ENCODE data around the gene SLC6A13. TPM values are rescaled to one million over a fixed set of nuclear protein-coding genes. Genes with fewer than 3 reads are reported as not detected.

The SLC6A13 gene
- total and polyA plus RNA-seq, 4 donors: 0.23 to 12.0 (median 7.5) TPM

GRCh38 chr12:272942-273341 lies 10.3 kb upstream of the SLC6A13 start:
- Histone ChIP-seq H3K36me3 (ENCODE audit: control insufficient read depth in 4 of 4, insufficient read depth in 3 of 4, low read depth in 1 of 4, low read length in 3 of 4) (no peaks in the 10 kb centered on the region), H3K4me3 (ENCODE audit: low read depth in 1 of 3, low read length in 3 of 3) (no peak overlapping the region), H3K27ac (ENCODE audit: low read depth in 1 of 2, low read length in 2 of 2) (no peak overlapping the region), H3K9ac (ENCODE audit: low read depth in 1 of 2, low read length in 2 of 2) (no peak overlapping the region), H3K9me3 (ENCODE audit: control insufficient read depth in 4 of 4, low read length in 3 of 4) (no peaks in the 10 kb centered on the region), H3K4me1 (ENCODE audit: control insufficient read depth in 4 of 4, insufficient read depth in 4 of 4, low read length in 3 of 4) (peaks cover 0 to 11% (median 2%) of the 10 kb centered on the region in 4 donors), H3K27me3 (ENCODE audit: control insufficient read depth in 4 of 4, insufficient read depth in 4 of 4, low read length in 3 of 4) (no peaks in the 10 kb centered on the region)
- 96% methylated on average over 6 of the region's 6 CpGs for WGBS
- TF ChIP-seq FOXA1 (IDR thresholded peaks at IDR 0.05) (no peak), JUND (IDR thresholded peaks at IDR 0.05) (no peak), SP1 (IDR thresholded peaks at IDR 0.05) (no peak)
- DNase-seq (ENCODE audit: low spot score): no peak

GRCh38 chr12:271161-271560 lies 8.5 kb upstream of the SLC6A13 start:
- TF ChIP-seq FOXA1 (IDR thresholded peaks at IDR 0.05): no peak
- peak; percentile 31 to 43 for TF ChIP-seq HNF4A (conservative IDR thresholded peaks at IDR 0.05)
- TF ChIP-seq RXRA (IDR thresholded peaks at IDR 0.05): no peak
- TF ChIP-seq MAX (IDR thresholded peaks at IDR 0.05): no peak
- no peak for TF ChIP-seq REST (IDR thresholded peaks at IDR 0.05)
- no peak for TF ChIP-seq SP1 (IDR thresholded peaks at IDR 0.05)
- TF ChIP-seq NR2F2 (IDR thresholded peaks at IDR 0.05): no peak
- DNase-seq (ENCODE audit: low spot score): no peak
- no peaks in the 10 kb centered on the region for H3K27me3 ChIP-seq (ENCODE audit: control insufficient read depth in 4 of 4, insufficient read depth in 4 of 4, low read length in 3 of 4)
- peaks cover 0 to 11% (median 2%) of the 10 kb centered on the region in 4 donors for H3K4me1 ChIP-seq (ENCODE audit: control insufficient read depth in 4 of 4, insufficient read depth in 4 of 4, low read length in 3 of 4)
- WGBS: 73% methylated on average over 4 of the region's 4 CpGs
- no peak overlapping the region for H3K9ac ChIP-seq (ENCODE audit: low read depth in 1 of 2, low read length in 2 of 2)
- H3K27ac ChIP-seq (ENCODE audit: low read depth in 1 of 2, low read length in 2 of 2): no peak overlapping the region
- no peaks in the 10 kb centered on the region for H3K9me3 ChIP-seq (ENCODE audit: control insufficient read depth in 4 of 4, low read length in 3 of 4)
- no peaks in the 10 kb centered on the region for H3K36me3 ChIP-seq (ENCODE audit: control insufficient read depth in 4 of 4, insufficient read depth in 3 of 4, low read depth in 1 of 4, low read length in 3 of 4)
- no peak overlapping the region for H3K4me3 ChIP-seq (ENCODE audit: low read depth in 1 of 3, low read length in 3 of 3)

- WGBS: 38% methylated on average over 3 of the region's 3 CpGs
- Histone ChIP-seq H3K4me1 (ENCODE audit: control insufficient read depth in 4 of 4, insufficient read depth in 4 of 4, low read length in 3 of 4) (peaks cover 0 to 11% (median 2%) of the 10 kb centered on the region in 4 donors), H3K9me3 (ENCODE audit: control insufficient read depth in 4 of 4, low read length in 3 of 4) (no peaks in the 10 kb centered on the region), H3K9ac (ENCODE audit: low read depth in 1 of 2, low read length in 2 of 2) (no peak overlapping the region), H3K36me3 (ENCODE audit: control insufficient read depth in 4 of 4, insufficient read depth in 3 of 4, low read depth in 1 of 4, low read length in 3 of 4) (no peaks in the 10 kb centered on the region), H3K27ac (ENCODE audit: low read depth in 1 of 2, low read length in 2 of 2) (no peak overlapping the region), H3K27me3 (ENCODE audit: control insufficient read depth in 4 of 4, insufficient read depth in 4 of 4, low read length in 3 of 4) (no peaks in the 10 kb centered on the region), H3K4me3 (ENCODE audit: low read depth in 1 of 3, low read length in 3 of 3) (no peak overlapping the region)
- TF ChIP-seq RXRA (IDR thresholded peaks at IDR 0.05): no peak
- TF ChIP-seq MAX (IDR thresholded peaks at IDR 0.05): no peak
- DNase-seq (ENCODE audit: low spot score): no peak
Measured at GRCh38 chr12:269191-269590, 6.6 kb upstream of the SLC6A13 start.

- Histone ChIP-seq H3K9ac (ENCODE audit: low read depth in 1 of 2, low read length in 2 of 2) (no peak overlapping the region), H3K4me1 (ENCODE audit: control insufficient read depth in 4 of 4, insufficient read depth in 4 of 4, low read length in 3 of 4) (peaks cover 0 to 11% (median 2%) of the 10 kb centered on the region in 4 donors), H3K27ac (ENCODE audit: low read depth in 1 of 2, low read length in 2 of 2) (no peak overlapping the region), H3K4me3 (ENCODE audit: low read depth in 1 of 3, low read length in 3 of 3) (no peak overlapping the region), H3K9me3 (ENCODE audit: control insufficient read depth in 4 of 4, low read length in 3 of 4) (no peaks in the 10 kb centered on the region), H3K36me3 (ENCODE audit: control insufficient read depth in 4 of 4, insufficient read depth in 3 of 4, low read depth in 1 of 4, low read length in 3 of 4) (no peaks in the 10 kb centered on the region), H3K27me3 (ENCODE audit: control insufficient read depth in 4 of 4, insufficient read depth in 4 of 4, low read length in 3 of 4) (no peaks in the 10 kb centered on the region)
- 46% methylated on average over 7 of the region's 7 CpGs for whole genome bisulfite sequencing
- DNase-seq (ENCODE audit: low spot score): no peak
- TF ChIP-seq HNF4G (IDR thresholded peaks at IDR 0.05) (no peak), GABPA (IDR thresholded peaks at IDR 0.05 in 1 of 2, conservative IDR thresholded peaks at IDR 0.05 in 1 of 2) (no peak), NR2F2 (IDR thresholded peaks at IDR 0.05) (no peak), TAF1 (conservative IDR thresholded peaks at IDR 0.05) (no peak), REST (IDR thresholded peaks at IDR 0.05) (no peak), JUND (IDR thresholded peaks at IDR 0.05) (no peak), MAX (IDR thresholded peaks at IDR 0.05) (no peak), FOXA2 (IDR thresholded peaks at IDR 0.05) (no peak), SP1 (IDR thresholded peaks at IDR 0.05) (no peak), CTCF (IDR thresholded peaks at IDR 0.05; ENCODE audit: low read depth, low read length, missing input control) (no peak), FOXA1 (IDR thresholded peaks at IDR 0.05) (no peak)
Measured at GRCh38 chr12:268483-268840, 5.8 kb upstream of the SLC6A13 start.

All from liver (tissue), 9 donors.